ENCODE results near the gene TAAR1. TPM values are rescaled to one million over a fixed set of nuclear protein-coding genes. Genes with fewer than 3 reads are reported as not detected.

Gene TAAR1
- total and polyA plus RNA-seq, 2 donors (not counting 3 experiments of a cell fraction or from before 2014, with no cell fraction given) = not detected

GRCh38 chr6:132666118-132666517 is 7.1 kb upstream of the TAAR1 start:
- dilution Hi-C loops (cut with MboI; ENCODE audit: extremely low pct_ligation_motif_present, low sequenced_read_pairs) = no loop called here

GRCh38 chr6:132664309-132665034 is 5.5 kb upstream of the TAAR1 start:
- H4K20me1 ChIP-seq (replicated peaks; ENCODE audit: control insufficient read depth, extremely low read depth, insufficient read depth, low read length) = no peaks in the 10 kb centered on the region
- H3K9me3 ChIP-seq (replicated peaks; ENCODE audit: control insufficient read depth, insufficient read depth, low read length) = no peaks in the 10 kb centered on the region
- H3K9ac ChIP-seq (replicated peaks; ENCODE audit: extremely low read depth, insufficient read depth, low read length) = no peak overlapping the region
- H3K27me3 ChIP-seq (ENCODE audit: control insufficient read depth in 2 of 2, insufficient read depth in 2 of 2, low read length in 2 of 2) = peaks cover 0 to 2% of the 10 kb centered on the region in 2 experiments
- no TSS peak for BruUV-seq (replicated peaks)
- H2AFZ ChIP-seq (ENCODE audit: low read depth, low read length) = no peak overlapping the region
- H3K9me1 ChIP-seq (replicated peaks; ENCODE audit: control insufficient read depth, extremely low read depth, insufficient read depth, low read length) = no peaks in the 10 kb centered on the region
- no peak for TF ChIP-seq POLR2AphosphoS5 (IDR thresholded peaks at IDR 0.05; ENCODE audit: insufficient read depth, low read depth, low read length)
- TF ChIP-seq, protein P1, sequence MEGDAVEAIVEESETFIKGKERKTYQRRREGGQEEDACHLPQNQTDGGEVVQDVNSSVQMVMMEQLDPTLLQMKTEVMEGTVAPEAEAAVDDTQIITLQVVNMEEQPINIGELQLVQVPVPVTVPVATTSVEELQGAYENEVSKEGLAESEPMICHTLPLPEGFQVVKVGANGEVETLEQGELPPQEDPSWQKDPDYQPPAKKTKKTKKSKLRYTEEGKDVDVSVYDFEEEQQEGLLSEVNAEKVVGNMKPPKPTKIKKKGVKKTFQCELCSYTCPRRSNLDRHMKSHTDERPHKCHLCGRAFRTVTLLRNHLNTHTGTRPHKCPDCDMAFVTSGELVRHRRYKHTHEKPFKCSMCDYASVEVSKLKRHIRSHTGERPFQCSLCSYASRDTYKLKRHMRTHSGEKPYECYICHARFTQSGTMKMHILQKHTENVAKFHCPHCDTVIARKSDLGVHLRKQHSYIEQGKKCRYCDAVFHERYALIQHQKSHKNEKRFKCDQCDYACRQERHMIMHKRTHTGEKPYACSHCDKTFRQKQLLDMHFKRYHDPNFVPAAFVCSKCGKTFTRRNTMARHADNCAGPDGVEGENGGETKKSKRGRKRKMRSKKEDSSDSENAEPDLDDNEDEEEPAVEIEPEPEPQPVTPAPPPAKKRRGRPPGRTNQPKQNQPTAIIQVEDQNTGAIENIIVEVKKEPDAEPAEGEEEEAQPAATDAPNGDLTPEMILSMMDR (IDR thresholded peaks at IDR 0.05; ENCODE audit: extremely low read depth in 1 of 2, insufficient read depth in 1 of 2, low read depth in 1 of 2, low read length in 2 of 2) = no peak
- no peak for TF ChIP-seq FOS (IDR thresholded peaks at IDR 0.05; ENCODE audit: borderline replicate concordance, insufficient read depth, low read length)
- no peak for TF ChIP-seq MAX (IDR thresholded peaks at IDR 0.05; ENCODE audit: insufficient read depth, insufficient read length)
- H3K4me3 ChIP-seq (replicated peaks in 1 of 3; ENCODE audit: insufficient read depth in 1 of 3, low read depth in 1 of 3, low read length in 3 of 3) = no peak overlapping the region
- ChIA-PET POLR2A (no interaction called here), CTCF (no interaction called here)
- H3K79me2 ChIP-seq (ENCODE audit: control insufficient read depth, insufficient read depth, low read length) = no peaks in the 10 kb centered on the region
- DNase-seq (ENCODE audit: low read depth, low spot score) (no peak), FAIRE-seq (no peak)
- no peak overlapping the region for H3K4me2 ChIP-seq (ENCODE audit: insufficient read depth, low read length)
- intact Hi-C loops (cut with micrococcal nuclease) = loop anchor here (5.0 kb wide), 3 partner anchors 132 to 378 kb away; partner anchors contain the start of gene RPS12
- no peaks in the 10 kb centered on the region for H3K36me3 ChIP-seq (ENCODE audit: control insufficient read depth in 2 of 2, extremely low read depth in 1 of 2, insufficient read depth in 2 of 2, low read length in 2 of 2)
- no peaks in the 10 kb centered on the region for H3K4me1 ChIP-seq (ENCODE audit: control insufficient read depth, extremely low read depth, insufficient read depth, low read length)
- dilution Hi-C loops (cut with MboI; ENCODE audit: extremely low pct_ligation_motif_present, low sequenced_read_pairs) = no loop called here
- no peak overlapping the region for H3K27ac ChIP-seq (ENCODE audit: insufficient read depth, low read depth, low read length)

More at GRCh38 chr6:132666118-132666517, 7.1 kb upstream of the TAAR1 start:
- peaks cover 0 to 2% of the 10 kb centered on the region in 2 experiments for H3K27me3 ChIP-seq (ENCODE audit: control insufficient read depth in 2 of 2, insufficient read depth in 2 of 2, low read length in 2 of 2)
- POLR2A ChIA-PET = no interaction called here
- H3K4me2 ChIP-seq (ENCODE audit: insufficient read depth, low read length) = no peak overlapping the region
- CTCF ChIA-PET = interaction anchor here (0.9 to 8.0 kb wide), 6 partner anchors 18 to 386 kb away, joined by 3 to 154 read pairs (median 3); partner anchors contain the start of gene SLC18B1
- H3K4me1 ChIP-seq (ENCODE audit: control insufficient read depth, extremely low read depth, insufficient read depth, low read length) = peaks cover 2% of the 10 kb centered on the region
- no peaks in the 10 kb centered on the region for H3K79me2 ChIP-seq (ENCODE audit: control insufficient read depth, insufficient read depth, low read length)
- BruUV-seq (replicated peaks) = no TSS peak
- DNase-seq (ENCODE audit: low read depth, low spot score) (no peak), FAIRE-seq (no peak)
- no peaks in the 10 kb centered on the region for H3K9me1 ChIP-seq (replicated peaks; ENCODE audit: control insufficient read depth, extremely low read depth, insufficient read depth, low read length)
- H3K9ac ChIP-seq (replicated peaks; ENCODE audit: extremely low read depth, insufficient read depth, low read length) = no peak overlapping the region
- no peaks in the 10 kb centered on the region for H3K9me3 ChIP-seq (replicated peaks; ENCODE audit: control insufficient read depth, insufficient read depth, low read length)
- no peaks in the 10 kb centered on the region for H3K36me3 ChIP-seq (ENCODE audit: control insufficient read depth in 2 of 2, extremely low read depth in 1 of 2, insufficient read depth in 2 of 2, low read length in 2 of 2)
- intact Hi-C loops (cut with micrococcal nuclease) = loop anchor here (5.0 kb wide), 3 partner anchors 134 to 376 kb away; partner anchors contain the start of gene RPS12
- H4K20me1 ChIP-seq (replicated peaks; ENCODE audit: control insufficient read depth, extremely low read depth, insufficient read depth, low read length) = no peaks in the 10 kb centered on the region
- TF ChIP-seq EZH2 (IDR thresholded peaks at IDR 0.05; ENCODE audit: borderline replicate concordance, low read depth, low read length, severe bottlenecking) (no peak), MYC (IDR thresholded peaks at IDR 0.05; ENCODE audit: low read depth, low read length) (no peak), MAX (IDR thresholded peaks at IDR 0.05; ENCODE audit: insufficient read depth, insufficient read length) (no peak)
- H2AFZ ChIP-seq (ENCODE audit: low read depth, low read length) = no peak overlapping the region
- H3K4me3 ChIP-seq (replicated peaks in 1 of 3; ENCODE audit: insufficient read depth in 1 of 3, low read depth in 1 of 3, low read length in 3 of 3) = no peak overlapping the region
- no peak overlapping the region for H3K27ac ChIP-seq (ENCODE audit: insufficient read depth, low read depth, low read length)
